Endothelial cell of umbilical vein (primary cell): ENCODE data around the gene ITPKC. TPM values are rescaled to one million over a fixed set of nuclear protein-coding genes. Genes with fewer than 3 reads are reported as not detected.

ENCODE experiments used
- BruUV-seq: library from RNA; stranded (reverse); fragments of 400-500 nt; replicated peaks from 2 replicates; lab custom pipeline; 2021; lab: Mats Ljungman, UMichigan
- CTCF ChIA-PET: fragments of 300-600, 350-600 bp; sonication (Branson Sonifier 250); formaldehyde crosslinking; loops from one replicate; lab custom pipeline; 2021; ENCODE audit warnings: antibody characterized with exemption, inconsistent platforms; lab: Charles Lee
- POLR2A ChIA-PET: fragments of 300-600, 350-600 bp; sonication (Branson Sonifier 250); formaldehyde crosslinking; loops from one replicate; lab custom pipeline; 2021; ENCODE audit warnings: antibody characterized with exemption, inconsistent platforms; lab: Charles Lee
- DNase-seq: peaks from one replicate; pipeline ENCODE4 v3.0.0-alpha.2; 2011; ENCODE audit warnings: low read depth, low spot score
- FAIRE-seq: peaks from 2 replicates; lab custom pipeline; 2011; peaks lifted over from hg19 to GRCh38; lab: Jason Lieb, UNC
- H2AFZ ChIP-seq: 2 replicates; pipeline ENCODE4 v1.6.0; 2012; ENCODE audit warnings: low read depth, low read length, control low read depth, inconsistent platforms
- H3K27ac ChIP-seq: 2 replicates; pipeline ENCODE4 v1.5.1; 2011; ENCODE audit warnings: low read depth, mild to moderate bottlenecking, control low read depth, low read length, moderate library complexity; ENCODE audit not compliant: insufficient read depth
- H3K27me3 ChIP-seq, 2 experiments: 2 replicates each; pipeline versions ENCODE4 v1.6.0 to v1.6.1; 2011; ENCODE audit warnings: low read length in 2 of 2, mixed read lengths in 1 of 2; ENCODE audit not compliant: control insufficient read depth in 2 of 2, insufficient read depth in 2 of 2
- H3K36me3 ChIP-seq, 2 experiments: 2 replicates in 1 of 2; 3 replicates in 1 of 2; pipeline ENCODE4 v1.5.1; 2011; ENCODE audit warnings: low read length in 2 of 2, mild to moderate bottlenecking in 1 of 2, moderate library complexity in 1 of 2; ENCODE audit not compliant: control insufficient read depth in 2 of 2, insufficient read depth in 2 of 2; ENCODE audit errors: extremely low read depth in 1 of 2
- H3K4me1 ChIP-seq: 3 replicates; pipeline ENCODE4 v1.5.1; 2011; ENCODE audit warnings: mild to moderate bottlenecking, low read length; ENCODE audit not compliant: control insufficient read depth, insufficient read depth; ENCODE audit errors: extremely low read depth
- H3K4me2 ChIP-seq: 2 replicates; pipeline ENCODE4 v1.6.1; 2011; ENCODE audit warnings: low read length, control low read depth, mixed read lengths; ENCODE audit not compliant: insufficient read depth
- H3K4me3 ChIP-seq, 3 experiments: fragments of 200-600 bp in 1 of 3; sonication (generic), shearing (Covaris generic) in 1 of 3; replicated peaks in 1 of 3; 2 replicates each; pipeline ENCODE4 v1.5.1; 2011 to 2016; ENCODE audit warnings: control low read depth in 3 of 3, low read length in 3 of 3, mild to moderate bottlenecking in 2 of 3, inconsistent platforms in 1 of 3, low read depth in 1 of 3, moderate library complexity in 1 of 3; ENCODE audit not compliant: insufficient read depth in 1 of 3
- H3K79me2 ChIP-seq: 2 replicates; pipeline ENCODE4 v1.6.0; 2012; ENCODE audit warnings: low read length, inconsistent platforms; ENCODE audit not compliant: control insufficient read depth, insufficient read depth
- H3K9ac ChIP-seq: replicated peaks from 2 replicates; pipeline ENCODE3; 2011; ENCODE audit warnings: low read length, control low read depth; ENCODE audit not compliant: insufficient read depth; ENCODE audit errors: extremely low read depth
- H3K9me1 ChIP-seq: replicated peaks from 3 replicates; pipeline ENCODE4 v1.6.0; 2011; ENCODE audit warnings: mild to moderate bottlenecking, low read length; ENCODE audit not compliant: control insufficient read depth, insufficient read depth; ENCODE audit errors: extremely low read depth
- H3K9me3 ChIP-seq: replicated peaks from 2 replicates; pipeline ENCODE4 v1.5.1; 2012; ENCODE audit warnings: low read length, inconsistent platforms; ENCODE audit not compliant: control insufficient read depth, insufficient read depth
- H4K20me1 ChIP-seq: replicated peaks from 2 replicates; pipeline ENCODE3; 2011; ENCODE audit warnings: mild to moderate bottlenecking, low read length; ENCODE audit not compliant: control insufficient read depth, insufficient read depth; ENCODE audit errors: extremely low read depth
- EZH2 ChIP-seq: IDR thresholded peaks from 2 replicates; pipeline ENCODE4 v1.6.1; 2012; ENCODE audit warnings: borderline replicate concordance, low read depth, mild to moderate bottlenecking, moderate library complexity, low read length, inconsistent platforms; ENCODE audit not compliant: severe bottlenecking
- FOS ChIP-seq: IDR thresholded peaks from 2 replicates; pipeline ENCODE4 v1.6.1; 2011; ENCODE audit warnings: mild to moderate bottlenecking, low read length, moderate library complexity, borderline replicate concordance; ENCODE audit not compliant: insufficient read depth
- GATA2 ChIP-seq: IDR thresholded peaks from 2 replicates; pipeline ENCODE4 v1.7.0; 2011; ENCODE audit warnings: low read depth, mild to moderate bottlenecking, moderate library complexity, mixed read lengths, low read length; ENCODE audit not compliant: insufficient read length, insufficient read depth
- JUN ChIP-seq: IDR thresholded peaks from 2 replicates; pipeline ENCODE4 v1.6.1; 2011; ENCODE audit warnings: borderline replicate concordance, low read depth; ENCODE audit not compliant: insufficient read length, insufficient read depth
- MYC ChIP-seq: IDR thresholded peaks from one replicate; pipeline ENCODE4 v1.6.1; 2011; ENCODE audit warnings: mild to moderate bottlenecking, low read depth, low read length
- POLR2A ChIP-seq: IDR thresholded peaks from 2 replicates; pipeline ENCODE4 v1.6.1; 2012; ENCODE audit warnings: low read depth, mild to moderate bottlenecking, control low read depth, low read length
- dilution Hi-C: fragments of 300-500 bp; cut with MboI; formaldehyde crosslinking; loops from one replicate; pipeline ENCODE4 v1.15.0; 2019; ENCODE audit warnings: low sequenced_read_pairs; ENCODE audit not compliant: extremely low pct_ligation_motif_present
- intact Hi-C: fragments of 100-400 bp; cut with micrococcal nuclease; formaldehyde crosslinking; loops from one replicate; pipeline ENCODE4 v1.10.0; 2022
- polyA plus RNA-seq, 4 experiments: library from polyadenylated mRNA; depleted of rRNA in 3 of 4; stranded (reverse) in 3 of 4; unstranded in 1 of 4; fragments of >200 nt; gene quantifications; 2 replicates each; pipeline versions ENCODE4 v1.2.1 to v1.2.3, GENCODE V29; 2011 to 2012; ENCODE audit warnings: missing spikeins in 1 of 4
- total RNA-seq: library from RNA; stranded (reverse); gene quantifications from 2 replicates; pipeline ENCODE4 v1.2.3, GENCODE V29; 2021
- TF ChIP-seq, protein P1 (sequence below): IDR thresholded peaks from 2 replicates; pipeline ENCODE4 v1.6.1; 2011; ENCODE audit not compliant: insufficient read depth, insufficient read length
- TF ChIP-seq, protein P2 (sequence below), 2 donors: IDR thresholded peaks; 1 replicate in 1 of 2; 2 replicates in 1 of 2; pipeline ENCODE4 v1.5.1; 2011; ENCODE audit warnings: low read length in 2 of 2, mild to moderate bottlenecking in 2 of 2, moderate library complexity in 2 of 2, control low read depth in 1 of 2, inconsistent platforms in 1 of 2, low read depth in 1 of 2; ENCODE audit not compliant: insufficient read depth in 1 of 2; ENCODE audit errors: extremely low read depth in 1 of 2

ITPKC gene
- total and polyA plus RNA-seq, 2 donors (not counting 3 experiments of a cell fraction or from before 2014, with no cell fraction given) = 7.3 to 16.1 TPM

DNA sequence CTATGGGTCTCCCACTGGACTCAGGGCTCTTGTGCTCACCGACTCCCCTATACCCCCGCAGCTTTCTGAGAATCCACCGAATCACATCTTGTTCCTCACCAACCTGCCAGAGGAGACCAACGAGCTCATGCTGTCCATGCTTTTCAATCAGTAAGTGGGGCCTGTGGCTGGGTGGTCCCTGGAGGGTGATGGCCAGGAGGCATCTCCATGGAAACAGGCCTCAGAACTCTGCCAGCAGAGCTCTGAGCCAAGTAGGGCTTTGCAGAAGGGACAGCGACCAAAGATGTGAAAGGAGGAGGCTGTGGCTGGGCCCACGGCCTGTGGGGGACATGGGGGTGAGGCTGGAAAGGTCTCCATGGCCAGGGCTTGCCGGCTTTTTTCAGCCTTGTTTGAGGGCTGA lies 46.6 kb downstream of the ITPKC start:
- Histone ChIP-seq H3K4me1 (peaks cover 18% of the 10 kb centered on the region), H3K9ac (no peak overlapping the region), H3K9me1 (no peaks in the 10 kb centered on the region), H3K36me3 (peaks cover 25 to 54% of the 10 kb centered on the region in 2 experiments), H3K79me2 (peaks cover 17% of the 10 kb centered on the region), H4K20me1 (no peaks in the 10 kb centered on the region), H3K4me3 (no peak overlapping the region), H3K27ac (no peak overlapping the region), H2AFZ (no peak overlapping the region), H3K9me3 (no peaks in the 10 kb centered on the region), H3K27me3 (no peaks in the 10 kb centered on the region), H3K4me2 (no peak overlapping the region)
- no peak for FAIRE-seq
- TF ChIP-seq FOS (no peak), GATA2 (no peak), MYC (no peak), POLR2A (no peak), EZH2 (no peak), JUN (no peak)
- TF ChIP-seq, protein P1, sequence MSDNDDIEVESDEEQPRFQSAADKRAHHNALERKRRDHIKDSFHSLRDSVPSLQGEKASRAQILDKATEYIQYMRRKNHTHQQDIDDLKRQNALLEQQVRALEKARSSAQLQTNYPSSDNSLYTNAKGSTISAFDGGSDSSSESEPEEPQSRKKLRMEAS = no peak
- TF ChIP-seq, protein P2, sequence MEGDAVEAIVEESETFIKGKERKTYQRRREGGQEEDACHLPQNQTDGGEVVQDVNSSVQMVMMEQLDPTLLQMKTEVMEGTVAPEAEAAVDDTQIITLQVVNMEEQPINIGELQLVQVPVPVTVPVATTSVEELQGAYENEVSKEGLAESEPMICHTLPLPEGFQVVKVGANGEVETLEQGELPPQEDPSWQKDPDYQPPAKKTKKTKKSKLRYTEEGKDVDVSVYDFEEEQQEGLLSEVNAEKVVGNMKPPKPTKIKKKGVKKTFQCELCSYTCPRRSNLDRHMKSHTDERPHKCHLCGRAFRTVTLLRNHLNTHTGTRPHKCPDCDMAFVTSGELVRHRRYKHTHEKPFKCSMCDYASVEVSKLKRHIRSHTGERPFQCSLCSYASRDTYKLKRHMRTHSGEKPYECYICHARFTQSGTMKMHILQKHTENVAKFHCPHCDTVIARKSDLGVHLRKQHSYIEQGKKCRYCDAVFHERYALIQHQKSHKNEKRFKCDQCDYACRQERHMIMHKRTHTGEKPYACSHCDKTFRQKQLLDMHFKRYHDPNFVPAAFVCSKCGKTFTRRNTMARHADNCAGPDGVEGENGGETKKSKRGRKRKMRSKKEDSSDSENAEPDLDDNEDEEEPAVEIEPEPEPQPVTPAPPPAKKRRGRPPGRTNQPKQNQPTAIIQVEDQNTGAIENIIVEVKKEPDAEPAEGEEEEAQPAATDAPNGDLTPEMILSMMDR (IDR thresholded peaks at IDR 0.05; ENCODE audit: extremely low read depth in 1 of 2, insufficient read depth in 1 of 2, low read depth in 1 of 2, low read length in 2 of 2) = no peak
- POLR2A ChIA-PET = no interaction called here
- dilution Hi-C loops (no loop called here), intact Hi-C loops (no loop called here)
- no TSS peak for BruUV-seq
- CTCF ChIA-PET = no interaction called here
- DNase-seq = no peak
